HL-60/S4 (cell line): ENCODE measurements around the gene SSPN.

Source experiments
- in situ Hi-C: fragments of 300-500 bp; cut with MboI; formaldehyde crosslinking; loops from 2 replicates; pipeline ENCODE4 v1.14.3; 2022; ENCODE audit warnings: low sequenced_read_pairs

The SSPN gene, protein sequence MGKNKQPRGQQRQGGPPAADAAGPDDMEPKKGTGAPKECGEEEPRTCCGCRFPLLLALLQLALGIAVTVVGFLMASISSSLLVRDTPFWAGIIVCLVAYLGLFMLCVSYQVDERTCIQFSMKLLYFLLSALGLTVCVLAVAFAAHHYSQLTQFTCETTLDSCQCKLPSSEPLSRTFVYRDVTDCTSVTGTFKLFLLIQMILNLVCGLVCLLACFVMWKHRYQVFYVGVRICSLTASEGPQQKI

DNA sequence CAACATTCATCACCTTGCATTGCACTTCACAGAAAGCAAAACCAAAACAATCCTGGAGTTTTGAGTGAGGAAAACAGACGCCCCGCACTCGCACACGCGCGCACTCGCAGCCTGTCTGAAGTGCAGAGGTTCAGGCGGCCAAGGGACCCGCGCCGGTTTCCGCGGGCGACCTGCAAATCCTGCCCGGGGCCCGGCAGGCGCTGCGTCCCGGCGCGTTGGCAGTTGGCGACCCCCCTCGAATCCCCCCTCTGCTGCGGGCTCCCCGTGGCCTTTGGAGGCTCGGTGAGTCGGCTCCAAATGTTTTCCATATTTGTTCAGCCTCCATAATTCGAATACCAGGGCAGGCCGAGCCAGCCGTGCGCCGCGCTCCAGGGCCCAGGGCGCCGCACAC is at the start of gene SSPN:
Gene SSPN (plus strand): TSS at position 324 of the 391 bp plus-strand sequence. CDS start 100 bp downstream, outside the sequence.
- in situ Hi-C loops: no loop called here

DNA sequence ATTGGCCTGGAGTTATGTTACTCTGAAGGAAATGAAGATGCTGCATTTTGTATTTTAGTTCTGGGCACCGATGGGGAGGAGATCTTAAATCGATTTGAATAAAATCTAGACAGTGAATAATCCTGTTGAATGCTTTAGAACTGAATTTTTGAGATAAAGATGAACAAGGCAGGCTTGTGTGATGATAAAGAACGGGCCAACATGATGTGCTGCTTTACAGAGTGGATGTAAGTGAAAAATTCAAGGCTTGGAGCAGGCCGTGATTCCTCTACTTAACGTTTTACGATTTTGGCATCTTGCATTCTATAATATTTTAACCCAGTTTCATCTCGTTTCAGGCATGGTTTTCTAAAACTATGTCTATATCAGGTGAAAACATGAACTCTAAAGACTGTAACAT is 47.1 kb upstream of the SSPN start:
- in situ Hi-C loops: no loop called here

DNA sequence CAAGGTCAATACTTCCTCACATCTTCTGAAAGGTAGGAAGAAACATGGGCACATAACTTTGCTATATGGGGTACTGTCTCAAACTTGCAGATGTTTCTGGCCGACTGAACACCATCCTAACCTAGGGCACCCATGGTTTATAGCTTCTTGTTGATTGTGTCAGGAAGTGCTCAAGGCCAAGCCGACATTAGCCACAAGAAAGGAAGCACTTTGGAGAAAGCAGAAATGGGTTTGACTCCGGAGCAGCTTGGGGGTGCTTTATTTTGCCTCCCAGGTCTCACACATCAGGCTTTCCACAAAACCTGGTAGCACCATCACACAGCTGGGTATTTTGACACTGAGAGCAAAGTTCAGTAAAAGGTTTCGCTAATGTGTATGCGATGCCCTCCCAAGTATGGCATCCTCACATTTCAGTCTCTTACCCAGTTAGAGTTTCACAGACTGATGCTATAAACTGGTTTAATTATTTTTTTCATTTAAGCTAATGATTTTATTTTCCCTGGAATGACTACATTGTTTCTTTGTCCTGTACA is 45.3 kb upstream of the SSPN start:
- in situ Hi-C loops: no loop called here

DNA sequence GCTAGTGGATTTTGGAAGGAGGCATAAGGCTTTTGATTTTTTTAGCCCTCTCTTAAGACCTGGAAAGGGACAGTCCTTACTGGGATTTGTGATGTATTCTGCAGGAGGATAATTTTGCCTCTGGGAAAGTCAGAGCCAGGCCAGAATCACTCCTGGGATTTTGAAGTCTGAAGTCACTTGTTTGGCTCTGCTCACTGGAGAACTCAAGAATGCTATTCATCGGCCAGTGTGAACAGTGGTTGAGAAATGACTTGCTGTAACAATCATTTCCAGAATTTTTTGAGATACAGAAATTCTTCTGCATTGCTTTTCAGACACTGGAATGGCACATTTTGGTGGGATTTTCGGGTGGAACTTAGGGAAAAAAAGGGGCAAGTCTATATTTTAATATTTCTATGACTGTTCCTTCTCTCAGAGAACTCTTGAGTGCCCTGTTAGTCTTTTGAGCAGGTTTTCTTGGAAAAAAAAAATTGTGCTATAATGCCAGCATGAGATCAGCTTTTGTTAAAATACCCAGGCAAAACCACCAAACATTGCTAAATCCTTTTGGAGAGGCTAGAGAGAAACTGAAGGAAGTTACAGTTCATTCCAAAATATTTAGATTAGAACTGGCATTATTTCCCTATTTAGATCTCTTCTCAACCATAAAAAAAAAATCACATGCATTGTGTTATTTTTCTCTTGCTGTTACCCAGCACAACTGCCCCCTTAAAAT is 44.5 kb upstream of the SSPN start:
- in situ Hi-C loops: no loop called here

DNA sequence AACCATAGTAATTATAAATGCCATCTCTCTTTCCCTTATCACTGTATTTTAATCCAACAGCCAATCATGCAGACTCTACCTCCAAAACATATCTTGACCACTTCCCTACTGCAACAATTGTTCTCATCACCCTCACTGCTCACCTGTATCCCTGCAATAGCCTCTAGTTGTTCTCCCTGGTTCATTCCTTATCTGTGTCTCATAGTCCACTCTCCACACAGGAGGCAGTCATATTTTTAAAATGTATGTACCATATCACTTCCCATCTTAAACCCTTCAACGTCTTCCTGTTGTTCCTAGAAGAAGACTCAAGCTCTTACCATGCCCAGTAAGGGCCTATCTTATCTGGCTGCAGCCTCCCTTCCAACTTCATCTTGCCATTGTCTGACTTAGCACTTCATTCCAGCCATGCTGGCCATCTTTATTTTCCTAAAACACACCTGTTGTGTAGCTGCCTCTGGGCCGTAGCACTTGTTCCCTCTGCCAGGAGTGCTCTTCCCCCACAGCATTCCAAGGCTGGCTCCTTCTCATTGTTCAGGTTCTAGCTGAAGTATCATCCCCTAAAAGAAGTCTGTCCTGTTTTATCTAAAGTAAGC is 42.8 kb upstream of the SSPN start:
- in situ Hi-C loops: no loop called here

DNA sequence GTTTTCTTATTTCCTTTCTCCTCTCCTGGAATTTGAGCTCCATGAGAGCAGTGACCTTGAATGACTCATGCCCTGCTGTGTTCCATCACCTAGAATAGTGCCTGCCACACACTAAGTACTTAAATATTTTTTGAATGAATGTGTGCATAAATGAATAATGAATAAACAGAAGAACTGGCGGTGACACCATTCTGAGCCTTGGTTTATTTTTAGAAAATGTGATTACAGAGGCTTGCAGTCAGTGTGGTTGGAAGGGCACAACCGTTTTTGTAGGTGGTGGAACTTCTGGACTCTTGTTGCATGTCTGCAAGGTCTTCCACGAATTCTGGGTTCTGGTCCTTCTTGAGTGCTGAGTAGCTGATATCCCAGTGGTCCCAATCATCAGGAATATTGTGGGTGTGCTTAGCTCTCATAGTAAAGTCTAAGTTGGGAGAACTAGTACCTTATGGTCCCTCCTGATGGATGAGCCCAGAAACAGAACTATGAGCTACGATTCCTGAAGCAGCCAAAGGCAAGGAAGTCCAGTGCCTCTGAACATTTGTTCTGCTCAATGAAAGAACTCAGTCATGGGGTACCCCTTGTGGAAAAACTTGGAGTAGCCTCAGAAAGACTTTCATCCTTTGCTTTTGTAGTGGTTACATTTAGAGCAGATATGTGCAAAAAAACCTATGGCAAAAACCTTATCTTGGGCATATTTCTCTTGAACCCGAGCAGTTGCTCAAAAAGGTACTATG is 41.8 kb upstream of the SSPN start:
- in situ Hi-C loops: no loop called here

DNA sequence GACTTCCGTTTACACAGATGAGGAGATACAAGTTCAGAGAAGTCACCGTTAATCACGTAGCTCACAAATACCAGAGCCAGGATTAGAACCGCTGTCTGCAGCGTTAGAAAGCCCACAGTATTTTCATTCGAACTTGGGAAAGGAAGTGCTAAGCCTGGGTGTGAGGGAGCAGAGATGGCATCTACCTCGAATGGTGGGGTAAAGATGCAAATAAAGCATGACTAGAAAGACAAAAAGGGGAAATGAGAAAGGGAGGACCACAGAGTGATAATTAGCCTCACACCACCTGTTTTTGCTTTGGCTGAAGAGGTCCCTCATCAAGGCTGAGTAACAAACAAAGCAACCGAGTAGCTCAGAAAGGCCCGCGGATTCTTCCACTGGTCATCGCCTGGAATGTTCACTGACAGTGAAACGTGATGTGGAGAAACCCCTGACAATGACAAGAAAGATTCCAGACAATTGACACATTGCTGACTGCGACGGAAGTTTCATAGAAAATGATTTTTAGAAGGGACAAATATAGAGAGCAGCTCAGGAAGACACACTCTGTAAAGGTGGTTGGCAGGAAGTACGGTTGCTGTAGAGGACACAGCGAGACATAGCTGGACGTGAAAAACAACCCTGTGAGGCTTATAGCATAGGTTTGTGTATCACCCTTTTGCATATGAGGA is 39.0 kb upstream of the SSPN start:
- in situ Hi-C loops: no loop called here

DNA sequence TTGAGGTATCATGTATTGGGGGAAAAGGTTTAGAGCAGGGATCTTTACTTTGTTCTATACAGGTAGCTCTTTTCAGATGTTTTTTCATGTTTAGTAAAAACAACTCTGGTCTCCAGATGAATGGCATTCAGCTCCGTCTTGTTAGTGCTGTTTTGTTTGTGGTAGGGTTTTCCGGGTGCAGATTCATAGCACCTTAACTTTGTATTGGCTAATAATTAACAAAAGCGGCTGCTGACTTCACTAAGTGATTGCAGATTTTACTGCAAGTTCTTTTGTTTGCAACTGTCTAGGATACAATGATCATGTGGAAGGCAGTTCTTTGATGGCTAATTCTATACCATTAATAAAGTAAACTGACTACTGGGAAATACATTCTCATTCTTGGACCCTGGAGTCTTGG is 38.4 kb upstream of the SSPN start:
- in situ Hi-C loops: no loop called here

DNA sequence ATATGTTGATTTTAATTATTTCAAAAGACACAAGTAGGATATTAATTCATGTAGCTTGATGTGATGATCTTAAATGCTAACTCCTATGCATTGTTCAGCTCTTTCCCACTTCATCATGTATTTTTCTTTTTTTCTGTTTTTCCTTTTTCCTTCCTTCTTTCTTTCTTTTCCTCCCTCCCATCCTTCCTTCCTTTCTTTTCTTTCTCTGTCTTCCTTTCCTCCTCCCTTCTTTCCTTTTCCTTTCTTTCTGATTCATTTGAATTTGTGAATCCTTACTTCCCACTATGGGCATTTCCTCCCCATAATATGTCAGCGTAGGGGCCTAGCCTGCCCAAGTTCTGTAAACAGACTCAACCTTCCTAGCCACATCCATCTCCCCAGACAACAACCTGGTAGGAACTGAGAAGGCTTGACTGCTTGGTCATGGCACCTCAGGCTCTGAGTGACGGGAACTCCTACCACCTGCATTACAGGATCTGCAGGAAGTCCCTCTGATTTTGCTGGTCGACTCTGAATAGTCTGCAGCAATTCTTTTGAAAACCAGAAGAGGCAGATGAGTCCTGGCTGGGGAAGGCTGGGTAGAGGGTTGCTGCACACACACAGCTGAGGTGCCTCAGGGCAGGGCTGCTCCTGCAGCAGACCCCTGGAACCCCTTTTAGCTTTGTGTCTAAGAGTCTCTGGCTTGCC is 37.2 kb upstream of the SSPN start:
- in situ Hi-C loops: no loop called here

DNA sequence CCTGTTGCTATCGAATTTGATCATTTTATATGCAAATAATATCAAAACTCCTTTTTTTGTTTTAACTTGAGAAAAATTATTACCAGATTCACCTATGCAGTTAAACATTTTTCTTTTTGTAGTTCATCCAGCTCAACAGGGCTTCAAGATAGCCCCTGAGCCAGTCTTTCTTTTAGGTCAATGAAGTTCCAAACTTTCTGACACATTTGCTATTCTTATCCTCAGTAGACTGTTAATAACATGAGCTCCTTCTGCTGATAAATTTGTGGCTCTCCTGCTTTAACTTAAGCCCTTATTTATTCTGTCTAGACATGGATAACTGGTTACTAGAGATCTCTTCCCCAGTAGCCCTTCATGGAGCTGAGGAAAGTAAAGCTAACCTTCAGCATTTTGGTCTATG is 33.2 kb upstream of the SSPN start:
- in situ Hi-C loops: no loop called here

DNA sequence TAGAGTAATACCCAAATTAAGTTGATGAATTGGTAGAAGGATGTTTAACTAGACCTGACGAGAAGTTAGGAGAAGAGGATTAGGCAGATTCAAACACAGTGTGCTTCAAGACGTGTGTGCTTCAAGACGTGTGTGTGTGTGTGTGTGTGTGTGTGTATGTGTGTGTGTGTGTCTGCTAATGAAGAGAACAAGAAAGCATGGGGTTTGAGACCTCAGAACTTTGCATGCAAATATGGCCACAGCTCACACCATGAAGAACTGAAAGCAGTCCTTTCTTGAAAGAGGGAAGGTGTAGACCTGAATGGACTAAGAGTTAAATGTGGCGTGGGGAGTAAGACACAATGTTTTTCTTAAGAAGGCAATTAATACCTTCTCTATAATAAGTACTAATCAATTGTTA is 32.5 kb upstream of the SSPN start:
- in situ Hi-C loops: no loop called here

DNA sequence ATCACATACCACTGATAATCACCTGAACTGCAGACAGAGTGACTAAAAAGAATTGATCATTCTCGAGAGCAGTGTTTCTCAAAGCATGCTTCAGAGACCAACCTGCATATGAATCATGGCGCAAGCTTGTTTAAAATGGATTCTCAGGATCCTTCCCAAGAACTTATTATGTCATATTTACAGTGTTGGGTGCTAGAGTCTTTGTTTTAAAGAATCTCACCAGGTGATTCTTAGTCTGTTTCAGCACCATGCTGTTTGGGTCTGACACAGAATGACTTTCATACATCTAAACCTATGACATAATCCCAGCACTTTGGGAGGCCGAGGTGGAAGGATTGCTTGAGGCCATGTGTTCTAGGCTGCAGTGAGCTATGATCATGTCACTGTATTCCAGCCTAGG is 31.3 kb upstream of the SSPN start:
- in situ Hi-C loops: no loop called here

DNA sequence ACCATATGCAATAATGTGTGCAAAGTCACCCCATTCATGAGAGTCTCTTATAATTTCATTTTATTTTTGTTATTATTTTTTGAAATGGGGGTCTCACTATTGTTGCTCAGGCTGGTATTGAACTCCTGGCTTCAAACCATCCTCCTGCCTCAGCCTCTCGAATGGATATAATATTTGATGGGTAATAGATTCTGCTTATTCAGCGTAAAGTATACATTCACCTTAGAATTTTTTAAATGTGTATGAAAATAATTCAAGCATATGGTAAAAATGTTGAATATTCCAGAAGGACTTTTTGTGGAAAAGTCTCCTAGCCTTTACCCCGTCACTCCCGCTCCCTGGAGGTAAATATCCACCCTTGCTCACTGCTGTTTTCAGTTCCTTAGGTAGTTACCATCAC is 23.4 kb upstream of the SSPN start:
- in situ Hi-C loops: no loop called here

DNA sequence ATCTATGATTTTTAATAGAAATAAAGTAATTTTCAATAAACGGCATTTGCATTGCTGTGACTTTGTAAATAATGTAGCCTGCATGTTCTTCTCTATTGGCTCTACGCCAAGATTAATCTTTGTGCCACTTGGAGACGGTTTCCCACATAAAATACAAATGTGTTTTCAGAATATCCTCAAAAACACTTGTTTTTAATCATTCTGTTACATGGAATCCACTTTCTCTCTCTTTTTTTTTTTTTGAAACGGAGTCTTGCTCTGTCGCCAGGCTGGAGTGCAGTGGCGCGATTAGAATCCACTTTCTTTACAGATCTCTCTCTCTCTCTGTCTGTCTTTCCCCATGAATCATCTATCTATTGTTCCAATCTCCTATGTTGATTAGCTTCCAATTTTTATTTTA is 22.8 kb upstream of the SSPN start:
- in situ Hi-C loops: no loop called here

DNA sequence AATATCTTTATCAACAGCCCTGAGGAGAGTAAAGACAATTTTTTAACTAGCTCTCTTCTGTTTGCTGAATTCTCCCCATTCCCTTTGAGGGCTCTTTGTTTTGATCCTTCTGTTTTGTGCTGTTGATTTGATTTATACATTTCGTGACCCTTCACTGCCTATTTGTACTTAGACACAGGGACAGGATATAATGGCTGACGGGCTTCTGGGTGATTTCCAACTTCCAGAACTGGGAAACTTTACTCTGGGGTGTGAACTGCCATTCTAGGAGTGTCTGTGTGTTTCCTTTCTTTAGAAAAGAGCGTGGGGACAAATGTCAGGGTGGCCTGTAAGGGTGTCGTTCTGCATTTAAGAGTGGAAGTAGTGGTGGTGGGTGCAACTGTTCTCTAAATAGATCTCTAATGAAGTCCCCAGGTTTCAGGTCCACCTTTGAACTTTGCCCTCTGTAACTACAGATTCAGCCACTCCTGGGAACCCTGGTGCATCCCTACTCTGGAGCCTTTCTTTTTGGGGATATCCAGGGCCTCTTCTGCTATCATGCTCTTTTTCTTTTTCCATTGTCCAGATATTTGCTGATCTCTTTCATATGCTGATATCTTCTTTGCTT is 22.3 kb upstream of the SSPN start:
- in situ Hi-C loops: no loop called here

DNA sequence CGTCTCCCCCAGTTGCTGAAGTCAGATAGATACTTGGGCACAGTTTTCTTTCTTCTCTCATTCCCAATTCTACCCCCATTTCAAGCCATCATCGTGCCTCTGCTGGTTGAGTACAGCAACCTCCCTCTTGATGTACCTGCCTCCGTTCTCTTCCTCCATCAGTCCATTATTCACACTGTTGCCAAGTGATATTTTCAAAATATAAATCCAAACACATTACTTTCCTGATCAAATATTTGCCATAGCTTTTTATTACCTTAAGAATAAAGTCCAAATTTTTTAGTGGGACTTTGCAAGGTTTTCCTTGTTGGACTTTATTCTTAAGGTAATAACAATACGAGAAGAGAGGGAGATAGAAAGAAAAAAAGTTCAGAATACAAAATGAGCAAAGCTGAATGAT is 18.6 kb upstream of the SSPN start:
- in situ Hi-C loops: no loop called here

DNA sequence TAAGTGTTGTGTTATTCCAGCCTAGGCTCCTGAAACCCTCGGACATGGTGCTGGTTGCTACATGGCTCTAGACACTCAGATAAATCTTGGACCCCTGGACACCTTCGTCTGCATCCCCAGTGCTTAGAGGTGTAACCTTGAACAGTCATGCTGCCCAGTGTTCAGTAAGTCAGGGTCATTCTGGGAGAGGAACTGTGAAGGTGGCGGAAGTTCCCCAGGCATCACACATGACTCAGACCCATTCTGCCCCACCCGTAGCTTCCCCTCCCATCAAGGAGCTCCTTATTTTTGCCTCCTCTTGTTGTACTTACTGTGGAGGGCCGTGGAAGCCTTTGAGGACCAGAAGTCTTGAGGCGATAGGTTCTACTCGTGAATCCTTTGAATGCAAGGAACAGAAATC is 18.1 kb upstream of the SSPN start:
- in situ Hi-C loops: no loop called here

DNA sequence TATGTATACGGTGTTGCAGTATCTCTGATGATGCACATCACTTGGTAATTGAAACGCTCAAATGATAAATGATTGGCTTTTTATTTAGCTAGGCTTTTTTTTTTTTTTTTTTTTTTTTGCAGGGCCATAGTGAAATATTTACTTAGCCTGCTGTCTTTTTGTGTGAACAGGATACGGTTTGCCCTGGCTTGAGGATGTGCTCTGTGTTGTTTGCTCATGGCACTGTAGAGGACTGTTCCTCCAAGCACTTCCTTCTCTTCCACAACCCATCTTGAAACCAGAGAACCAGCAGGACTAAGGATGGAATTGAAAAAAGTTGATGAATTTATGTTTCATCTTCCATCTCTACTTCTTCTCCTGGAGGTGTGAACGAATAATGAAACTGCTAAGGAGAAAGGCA is 15.5 kb upstream of the SSPN start:
- in situ Hi-C loops: no loop called here

DNA sequence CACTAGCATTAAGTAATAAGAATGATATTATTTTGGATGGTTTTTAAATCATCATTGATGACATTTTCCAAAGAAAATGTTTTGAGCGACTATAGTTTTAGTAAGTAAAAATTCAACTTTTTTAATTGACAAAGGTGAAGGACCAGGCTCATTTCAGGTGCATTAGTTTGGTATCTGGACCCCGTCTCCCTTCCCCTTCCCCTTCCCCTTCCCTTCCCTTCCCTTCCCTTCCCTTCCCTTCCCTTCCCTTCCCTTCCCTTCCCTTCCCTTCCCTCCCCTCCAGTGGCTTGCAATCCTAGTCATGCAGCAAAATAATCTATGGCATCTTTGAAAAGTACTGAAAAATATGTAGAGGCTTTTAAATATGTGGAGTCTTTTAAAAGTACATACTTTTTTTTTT is 13.0 kb upstream of the SSPN start:
- in situ Hi-C loops: no loop called here
